ENCODE results near the gene NDRG4. TPM values are rescaled to one million over a fixed set of nuclear protein-coding genes. Genes with fewer than 3 reads are reported as not detected.

The NDRG4 gene
- total RNA-seq, 6 experiments from 2014 or later, result 1.5 to 5.3 (median 3.6) TPM

GRCh38 chr16:58533751-58534470, 34.0 kb downstream of the NDRG4 start:
- Mint-ChIP-seq H3K9me3 (no peaks in the 10 kb centered on the region), H3K27me3 (ENCODE audit: insufficient read depth) (no peaks in the 10 kb centered on the region), H3K4me1 (ENCODE audit: low read depth) (no peaks in the 10 kb centered on the region), H3K4me3 (no peak overlapping the region), H3K36me3 (ENCODE audit: low read depth) (peaks cover 52% of the 10 kb centered on the region), H3K27ac (no peak overlapping the region)
- no peak for DNase-seq
- TF ChIP-seq CTCF (IDR thresholded peaks at IDR 0.05), result no peak

- no peak overlapping the region for H3K4me3 Mint-ChIP-seq
- DNase-seq, result no peak
- H3K4me1 Mint-ChIP-seq (ENCODE audit: low read depth), result no peaks in the 10 kb centered on the region
- peaks cover 62% of the 10 kb centered on the region for H3K36me3 Mint-ChIP-seq (ENCODE audit: low read depth)
- no peaks in the 10 kb centered on the region for H3K9me3 Mint-ChIP-seq
- H3K27ac Mint-ChIP-seq, result peak overlapping the region; percentile 0; the same call in 1 of the 2 replicates
- no peaks in the 10 kb centered on the region for H3K27me3 Mint-ChIP-seq (ENCODE audit: insufficient read depth)
- TF ChIP-seq CTCF (IDR thresholded peaks at IDR 0.05), result no peak
These were observed 35.2 kb downstream of the NDRG4 start for GRCh38 chr16:58535100-58535499.

- Mint-ChIP-seq H3K4me3 (no peak overlapping the region), H3K36me3 (ENCODE audit: low read depth) (peaks cover 62% of the 10 kb centered on the region), H3K9me3 (no peaks in the 10 kb centered on the region), H3K4me1 (ENCODE audit: low read depth) (no peaks in the 10 kb centered on the region), H3K27ac (no peak overlapping the region), H3K27me3 (ENCODE audit: insufficient read depth) (no peaks in the 10 kb centered on the region)
- TF ChIP-seq CTCF (IDR thresholded peaks at IDR 0.05), result no peak
- DNase-seq, result no peak
These were observed 36.3 kb downstream of the NDRG4 start for GRCh38 chr16:58536278-58536677.

- no peak for TF ChIP-seq CTCF (IDR thresholded peaks at IDR 0.05)
- Mint-ChIP-seq H3K4me1 (ENCODE audit: low read depth) (no peaks in the 10 kb centered on the region), H3K27me3 (ENCODE audit: insufficient read depth) (no peaks in the 10 kb centered on the region), H3K27ac (no peak overlapping the region), H3K36me3 (ENCODE audit: low read depth) (peaks cover 55% of the 10 kb centered on the region), H3K9me3 (no peaks in the 10 kb centered on the region), H3K4me3 (no peak overlapping the region)
- DNase-seq, result no peak
These were observed 37.4 kb downstream of the NDRG4 start for GRCh38 chr16:58537124-58537906.

GRCh38 chr16:58541711-58542110, 41.8 kb downstream of the NDRG4 start:
- DNase-seq, result no peak
- Mint-ChIP-seq H3K27me3 (ENCODE audit: insufficient read depth) (no peaks in the 10 kb centered on the region; the same call in 1 of the 2 replicates), H3K4me1 (ENCODE audit: low read depth) (peaks cover 2% of the 10 kb centered on the region; the same call in 1 of the 2 replicates), H3K9me3 (no peaks in the 10 kb centered on the region), H3K4me3 (no peak overlapping the region), H3K27ac (no peak overlapping the region), H3K36me3 (ENCODE audit: low read depth) (peaks cover 61% of the 10 kb centered on the region)
- TF ChIP-seq CTCF (IDR thresholded peaks at IDR 0.05), result no peak
